ENCODE data around the gene PDE8B.

Gene PDE8B

DNA sequence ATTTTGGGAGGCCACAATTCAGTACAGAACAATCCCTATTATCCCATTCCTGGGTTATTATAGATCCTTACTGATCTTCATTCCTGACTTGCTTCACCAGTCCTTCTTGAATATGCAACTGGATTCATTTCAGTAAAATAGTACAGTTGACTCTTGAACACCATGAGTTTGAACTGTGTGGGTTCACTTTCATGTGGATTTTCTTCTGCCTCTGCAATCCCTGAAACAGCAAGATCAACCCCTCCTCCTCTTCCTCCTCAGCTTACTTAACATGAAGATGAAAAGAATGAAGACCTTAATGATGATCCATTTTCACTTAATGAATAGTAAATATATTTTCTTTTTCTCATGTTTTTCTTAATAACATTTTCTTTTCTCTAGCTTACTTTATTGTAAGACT is 8.3 kb upstream of the PDE8B start:
- TF ChIP-seq CTCF (IDR thresholded peaks at IDR 0.05; ENCODE audit: control extremely low read depth, extremely low read depth, low read depth, missing control alignments) = no peak
- ChIA-PET POLR2A (no interaction called here), CTCF (no interaction called here)
- DNase-seq (ENCODE audit: extremely low spot score) = no peak

- no peak for TF ChIP-seq CTCF (IDR thresholded peaks at IDR 0.05; ENCODE audit: control extremely low read depth, extremely low read depth, low read depth, missing control alignments)
- DNase-seq (ENCODE audit: extremely low spot score) = no peak
- ChIA-PET CTCF (no interaction called here), POLR2A (no interaction called here)
Observed at GRCh38 chr5:77204967-77205366, 5.5 kb upstream of the PDE8B start.

DNA sequence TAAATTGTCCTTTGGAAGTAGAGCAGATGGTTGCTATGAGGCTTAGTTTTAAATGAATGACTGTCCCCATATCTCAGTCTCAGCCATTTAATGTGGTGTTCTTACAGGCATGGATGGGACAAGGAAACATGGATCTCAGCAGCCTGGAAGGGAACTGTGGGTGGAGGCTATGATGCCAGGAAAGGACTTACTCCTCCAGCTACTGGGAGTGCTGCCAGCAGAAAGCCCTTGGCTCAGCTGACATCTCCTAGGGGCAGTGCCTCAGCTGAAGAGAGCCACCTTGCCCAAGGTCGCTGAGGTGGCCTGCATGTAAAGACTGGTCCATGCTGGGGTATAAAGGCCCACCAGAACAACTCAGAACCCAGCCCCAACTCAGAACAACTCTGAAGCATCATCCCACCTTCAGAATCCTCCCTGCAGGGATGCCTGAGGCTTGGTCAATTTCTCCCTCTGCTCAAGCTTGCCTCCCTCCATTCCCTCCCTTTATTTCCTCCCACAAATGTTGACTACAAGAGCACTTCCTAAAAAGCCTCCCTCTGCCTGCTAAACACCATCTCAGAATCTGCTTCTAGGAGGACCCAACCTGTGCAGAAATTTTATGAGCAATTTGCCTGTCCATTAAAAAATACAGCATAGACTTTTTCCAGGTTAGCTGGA is 1.8 kb upstream of the PDE8B start:
- CTCF ChIA-PET = interaction anchor here (1.2 kb wide), 1 partner anchor 10 kb away, joined by 3 read pairs; no protein-coding TSS in a partner anchor
- DNase-seq (ENCODE audit: extremely low spot score) = no peak
- no peak for TF ChIP-seq CTCF (IDR thresholded peaks at IDR 0.05; ENCODE audit: control extremely low read depth, extremely low read depth, low read depth, missing control alignments)
- POLR2A ChIA-PET = no interaction called here

GRCh38 chr5:77209495-77210090 is 887 bp upstream of the PDE8B start:
- CTCF ChIA-PET = interaction anchor here (1.2 kb wide), 1 partner anchor 10 kb away, joined by 3 read pairs; no protein-coding TSS in a partner anchor
- DNase-seq (ENCODE audit: extremely low spot score) = no peak
- no peak for TF ChIP-seq CTCF (IDR thresholded peaks at IDR 0.05; ENCODE audit: control extremely low read depth, extremely low read depth, low read depth, missing control alignments)
- POLR2A ChIA-PET = no interaction called here

GRCh38 chr5:77210964-77211690 is 647 bp downstream of the PDE8B start:
- TF ChIP-seq CTCF (IDR thresholded peaks at IDR 0.05; ENCODE audit: control extremely low read depth, extremely low read depth, low read depth, missing control alignments) = no peak
- ChIA-PET CTCF (interaction anchor here (1.2 kb wide), 1 partner anchor 8 kb away, joined by 3 read pairs; no protein-coding TSS in a partner anchor), POLR2A (no interaction called here)
- DNase-seq (ENCODE audit: extremely low spot score) = no peak

DNA sequence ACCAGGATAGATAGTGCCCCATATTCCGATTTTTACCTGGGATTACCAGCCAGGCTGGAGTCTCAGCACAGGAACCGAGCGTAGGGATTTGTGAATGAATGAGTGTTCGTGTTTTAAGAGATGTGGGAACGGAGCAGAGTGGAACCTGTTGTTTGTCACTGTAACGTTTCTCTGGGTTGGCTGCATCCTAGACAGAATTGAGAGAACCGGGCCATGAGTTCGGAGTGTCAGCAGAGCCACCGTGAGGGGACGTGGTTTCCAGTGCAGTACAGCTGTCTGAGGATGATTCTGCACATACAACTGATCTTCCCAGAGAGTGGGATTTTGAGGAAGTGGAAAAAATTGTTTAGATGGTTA is 1.2 kb downstream of the PDE8B start:
- ChIA-PET CTCF (no interaction called here), POLR2A (no interaction called here)

More for the DNA sequence above, 1.2 kb downstream of the PDE8B start:
- no peak for TF ChIP-seq CTCF (IDR thresholded peaks at IDR 0.05; ENCODE audit: control extremely low read depth, extremely low read depth, low read depth, missing control alignments)
- DNase-seq (ENCODE audit: extremely low spot score) = no peak

Data from GM10248 (cell line).